Measurements from ENCODE around the gene MCC. TPM values are rescaled to one million over a fixed set of nuclear protein-coding genes. Genes with fewer than 3 reads are reported as not detected.

MCC gene
- total and polyA plus RNA-seq, 2 donors (not counting 1 experiment from before 2014, with no cell fraction given) = 0.09 to 0.32 TPM

- Mint-ChIP-seq H3K4me1 (no peaks in the 10 kb centered on the region), H3K27me3 (peaks cover 5% of the 10 kb centered on the region), H3K9me3 (ENCODE audit: insufficient read depth) (no peaks in the 10 kb centered on the region), H3K27ac (no peak overlapping the region), H3K4me3 (no peak overlapping the region)
- Histone ChIP-seq H3K27ac (ENCODE audit: low read length in 2 of 2) (no peak overlapping the region), H4K20me1 (ENCODE audit: control insufficient read depth, insufficient read depth, low read length, poor library complexity, severe bottlenecking) (no peaks in the 10 kb centered on the region), H2AFZ (ENCODE audit: insufficient read depth, low read depth, low read length, poor library complexity, severe bottlenecking) (no peak overlapping the region), H3K4me2 (replicated peaks; ENCODE audit: low read depth, low read length, poor library complexity, severe bottlenecking) (no peak overlapping the region), H3K9me3 (ENCODE audit: control extremely low read depth in 1 of 3, control insufficient read depth in 2 of 3, insufficient read depth in 1 of 3, low read length in 2 of 3) (no peaks in the 10 kb centered on the region), H3K4me3 (ENCODE audit: control extremely low read depth in 1 of 5, extremely low read depth in 1 of 5, insufficient read depth in 1 of 5, low read depth in 2 of 5, low read length in 4 of 5) (no peak overlapping the region), H3K27me3 (replicated peaks in 1 of 4; ENCODE audit: control extremely low read depth in 1 of 4, control insufficient read depth in 3 of 4, insufficient read depth in 4 of 4, low read length in 3 of 4) (peaks cover 0 to 4% (median 0%) of the 10 kb centered on the region in 4 experiments), H3K9ac (ENCODE audit: low read length) (no peak overlapping the region), H3K36me3 (replicated peaks in 1 of 2; ENCODE audit: control extremely low read depth in 1 of 2, control insufficient read depth in 1 of 2, extremely low read depth in 1 of 2, insufficient read depth in 2 of 2, low read length in 1 of 2) (no peaks in the 10 kb centered on the region), H3K4me1 (ENCODE audit: control insufficient read depth in 2 of 2, insufficient read depth in 2 of 2, low read length in 2 of 2) (no peaks in the 10 kb centered on the region), H3K79me2 (ENCODE audit: control insufficient read depth, insufficient read depth, low read length) (no peaks in the 10 kb centered on the region)
- POLR2A ChIA-PET = no interaction called here
- TF ChIP-seq EZH2 (IDR thresholded peaks at IDR 0.05; ENCODE audit: borderline replicate concordance, insufficient read depth, low read depth, low read length, poor library complexity, severe bottlenecking) = no peak
- ATAC-seq (ENCODE audit: low read depth) (no peak), DNase-seq (no peak)
- intact Hi-C loops (cut with micrococcal nuclease) = no loop called here
- CTCF ChIA-PET = no interaction called here
- WGBS (ENCODE audit: insufficient coverage) = no CpG with 5 or more reads among the region's 4 CpGs
Measured at GRCh38 chr5:113278976-113279375, 209.3 kb downstream of the MCC start.

- WGBS (ENCODE audit: insufficient coverage) = 88% methylated on average over 2 of the region's 8 CpGs
Measured at GRCh38 chr5:113276493-113276892, 211.8 kb downstream of the MCC start.

More at GRCh38 chr5:113276493-113276892, 211.8 kb downstream of the MCC start:
- Mint-ChIP-seq H3K27ac (no peak overlapping the region), H3K4me3 (no peak overlapping the region), H3K9me3 (ENCODE audit: insufficient read depth) (no peaks in the 10 kb centered on the region), H3K4me1 (no peaks in the 10 kb centered on the region), H3K27me3 (peaks cover 5% of the 10 kb centered on the region)
- Histone ChIP-seq H3K79me2 (ENCODE audit: control insufficient read depth, insufficient read depth, low read length) (no peaks in the 10 kb centered on the region), H4K20me1 (ENCODE audit: control insufficient read depth, insufficient read depth, low read length, poor library complexity, severe bottlenecking) (no peaks in the 10 kb centered on the region), H3K9me3 (ENCODE audit: control extremely low read depth in 1 of 3, control insufficient read depth in 2 of 3, insufficient read depth in 1 of 3, low read length in 2 of 3) (no peaks in the 10 kb centered on the region), H2AFZ (ENCODE audit: insufficient read depth, low read depth, low read length, poor library complexity, severe bottlenecking) (no peak overlapping the region), H3K27ac (ENCODE audit: low read length in 2 of 2) (no peak overlapping the region), H3K9ac (ENCODE audit: low read length) (no peak overlapping the region), H3K27me3 (replicated peaks in 1 of 4; ENCODE audit: control extremely low read depth in 1 of 4, control insufficient read depth in 3 of 4, insufficient read depth in 4 of 4, low read length in 3 of 4) (peaks cover 0 to 4% (median 0%) of the 10 kb centered on the region in 4 experiments), H3K36me3 (replicated peaks in 1 of 2; ENCODE audit: control extremely low read depth in 1 of 2, control insufficient read depth in 1 of 2, extremely low read depth in 1 of 2, insufficient read depth in 2 of 2, low read length in 1 of 2) (no peaks in the 10 kb centered on the region), H3K4me3 (ENCODE audit: control extremely low read depth in 1 of 5, extremely low read depth in 1 of 5, insufficient read depth in 1 of 5, low read depth in 2 of 5, low read length in 4 of 5) (no peak overlapping the region), H3K4me2 (replicated peaks; ENCODE audit: low read depth, low read length, poor library complexity, severe bottlenecking) (no peak overlapping the region), H3K4me1 (ENCODE audit: control insufficient read depth in 2 of 2, insufficient read depth in 2 of 2, low read length in 2 of 2) (no peaks in the 10 kb centered on the region)
- no peak for TF ChIP-seq CTCF (IDR thresholded peaks at IDR 0.05)
- no peak for TF ChIP-seq EZH2 (IDR thresholded peaks at IDR 0.05; ENCODE audit: borderline replicate concordance, insufficient read depth, low read depth, low read length, poor library complexity, severe bottlenecking)
- CTCF ChIA-PET = no interaction called here
- ATAC-seq (ENCODE audit: low read depth) (no peak), DNase-seq (no peak)
- POLR2A ChIA-PET = no interaction called here
- intact Hi-C loops (cut with micrococcal nuclease) = no loop called here

Data from B cell (primary cell).